ENCODE results near the gene APIP.

The APIP gene

GRCh38 chr11:34863048-34863447 lies 53.1 kb downstream of the APIP start:
- WGBS (ENCODE audit: insufficient coverage, insufficient read length), result no CpG with 5 or more reads among the region's 2 CpGs

GRCh38 chr11:34860518-34860917 lies 55.7 kb downstream of the APIP start:
- H3K4me1 ChIP-seq (ENCODE audit: control insufficient read depth, insufficient read depth, low read length), result no peaks in the 10 kb centered on the region

More at GRCh38 chr11:34863048-34863447, 53.1 kb downstream of the APIP start:
- Histone ChIP-seq H3K9me3 (ENCODE audit: control insufficient read depth, insufficient read depth, low read length) (no peaks in the 10 kb centered on the region), H3K27me3 (ENCODE audit: control insufficient read depth, insufficient read depth, low read length) (0 out of 2 replicates have a peak, but pooled peaks cover 2% of the 10 kb centered on the region), H3K27ac (ENCODE audit: low read length) (no peak overlapping the region), H3K36me3 (ENCODE audit: control insufficient read depth, insufficient read depth, low read length) (no peaks in the 10 kb centered on the region), H3K4me3 (ENCODE audit: low read length) (no peak overlapping the region), H3K4me1 (ENCODE audit: control insufficient read depth, insufficient read depth, low read length) (no peaks in the 10 kb centered on the region)
- DNase-seq (ENCODE audit: low read depth, low spot score), result no peak

GRCh38 chr11:34860034-34860433 lies 56.1 kb downstream of the APIP start:
- whole genome bisulfite sequencing (ENCODE audit: insufficient coverage, insufficient read length), result no CpG with 5 or more reads among the region's 4 CpGs
- no peak overlapping the region for H3K4me3 ChIP-seq (ENCODE audit: low read length)
- no peak for DNase-seq (ENCODE audit: low read depth, low spot score)
- no peaks in the 10 kb centered on the region for H3K9me3 ChIP-seq (ENCODE audit: control insufficient read depth, insufficient read depth, low read length)
- no peaks in the 10 kb centered on the region for H3K4me1 ChIP-seq (ENCODE audit: control insufficient read depth, insufficient read depth, low read length)
- H3K27me3 ChIP-seq (ENCODE audit: control insufficient read depth, insufficient read depth, low read length), result no peaks in the 10 kb centered on the region
- no peaks in the 10 kb centered on the region for H3K36me3 ChIP-seq (ENCODE audit: control insufficient read depth, insufficient read depth, low read length)
- no peak overlapping the region for H3K27ac ChIP-seq (ENCODE audit: low read length)

More at GRCh38 chr11:34860518-34860917, 55.7 kb downstream of the APIP start:
- no peak for DNase-seq (ENCODE audit: low read depth, low spot score)
- H3K27ac ChIP-seq (ENCODE audit: low read length), result no peak overlapping the region
- H3K36me3 ChIP-seq (ENCODE audit: control insufficient read depth, insufficient read depth, low read length), result no peaks in the 10 kb centered on the region
- no peaks in the 10 kb centered on the region for H3K9me3 ChIP-seq (ENCODE audit: control insufficient read depth, insufficient read depth, low read length)
- whole genome bisulfite sequencing (ENCODE audit: insufficient coverage, insufficient read length), result no CpG with 5 or more reads among the region's 4 CpGs
- no peak overlapping the region for H3K4me3 ChIP-seq (ENCODE audit: low read length)
- H3K27me3 ChIP-seq (ENCODE audit: control insufficient read depth, insufficient read depth, low read length), result no peaks in the 10 kb centered on the region

DNA sequence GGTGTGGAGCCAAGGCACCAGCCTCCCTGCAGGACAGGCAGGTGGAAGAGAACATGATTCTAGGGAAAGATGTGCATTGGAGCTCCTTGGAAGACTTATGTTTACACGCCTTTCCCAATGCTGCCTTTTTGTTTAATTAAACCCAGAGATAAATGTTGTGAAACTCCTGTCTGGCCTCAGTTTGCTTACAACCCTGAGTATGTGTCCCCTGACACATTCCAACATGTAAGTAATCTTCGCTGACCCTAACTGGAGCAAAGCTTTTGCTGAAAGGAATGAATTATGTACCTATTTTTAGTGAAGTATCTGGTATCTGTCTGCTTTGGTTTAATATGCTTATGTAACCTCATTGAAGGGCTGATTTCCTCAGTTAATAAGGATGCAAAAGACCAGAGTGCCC lies 56.7 kb downstream of the APIP start:
- Histone ChIP-seq H3K9me3 (ENCODE audit: control insufficient read depth, insufficient read depth, low read length) (no peaks in the 10 kb centered on the region), H3K36me3 (ENCODE audit: control insufficient read depth, insufficient read depth, low read length) (no peaks in the 10 kb centered on the region), H3K27ac (ENCODE audit: low read length) (no peak overlapping the region), H3K27me3 (ENCODE audit: control insufficient read depth, insufficient read depth, low read length) (no peaks in the 10 kb centered on the region), H3K4me1 (ENCODE audit: control insufficient read depth, insufficient read depth, low read length) (no peaks in the 10 kb centered on the region), H3K4me3 (ENCODE audit: low read length) (no peak overlapping the region)
- WGBS (ENCODE audit: insufficient coverage, insufficient read length), result no CpG with 5 or more reads among the region's 2 CpGs
- DNase-seq (ENCODE audit: low read depth, low spot score), result no peak

DNA sequence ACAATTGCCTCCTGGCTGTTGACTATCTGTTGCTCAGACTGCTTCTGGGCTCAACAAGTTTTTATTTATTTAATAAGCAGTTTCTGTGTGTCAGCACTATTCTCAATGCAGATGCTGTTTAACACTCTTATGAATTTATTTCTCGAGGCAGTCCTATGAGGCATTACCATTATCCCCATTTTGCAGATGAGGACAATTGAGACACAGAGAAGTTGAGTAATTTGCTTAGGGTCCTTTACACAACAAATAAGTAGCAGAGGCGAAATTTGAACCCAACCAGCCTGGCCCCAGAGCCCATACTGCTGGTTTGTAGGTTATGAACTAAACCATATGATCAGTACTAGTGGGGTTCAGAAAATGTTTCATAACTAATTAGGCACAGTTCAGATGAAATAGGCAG lies 58.7 kb downstream of the APIP start:
- no peaks in the 10 kb centered on the region for H3K9me3 ChIP-seq (ENCODE audit: control insufficient read depth, insufficient read depth, low read length)
- no peak overlapping the region for H3K27ac ChIP-seq (ENCODE audit: low read length)
- no peak for DNase-seq (ENCODE audit: low read depth, low spot score)
- no peaks in the 10 kb centered on the region for H3K36me3 ChIP-seq (ENCODE audit: control insufficient read depth, insufficient read depth, low read length)
- no CpG with 5 or more reads among the region's 2 CpGs for WGBS (ENCODE audit: insufficient coverage, insufficient read length)
- H3K27me3 ChIP-seq (ENCODE audit: control insufficient read depth, insufficient read depth, low read length), result no peaks in the 10 kb centered on the region
- H3K4me1 ChIP-seq (ENCODE audit: control insufficient read depth, insufficient read depth, low read length), result no peaks in the 10 kb centered on the region
- H3K4me3 ChIP-seq (ENCODE audit: low read length), result no peak overlapping the region

GRCh38 chr11:34856251-34856650 lies 59.9 kb downstream of the APIP start:
- no peak overlapping the region for H3K4me3 ChIP-seq (ENCODE audit: low read length)
- no peaks in the 10 kb centered on the region for H3K9me3 ChIP-seq (ENCODE audit: control insufficient read depth, insufficient read depth, low read length)
- WGBS (ENCODE audit: insufficient coverage, insufficient read length), result no CpG with 5 or more reads among the region's 1 CpG
- H3K27me3 ChIP-seq (ENCODE audit: control insufficient read depth, insufficient read depth, low read length), result no peaks in the 10 kb centered on the region
- no peaks in the 10 kb centered on the region for H3K36me3 ChIP-seq (ENCODE audit: control insufficient read depth, insufficient read depth, low read length)
- no peak for DNase-seq (ENCODE audit: low read depth, low spot score)
- no peak overlapping the region for H3K27ac ChIP-seq (ENCODE audit: low read length)
- no peaks in the 10 kb centered on the region for H3K4me1 ChIP-seq (ENCODE audit: control insufficient read depth, insufficient read depth, low read length)

DNA sequence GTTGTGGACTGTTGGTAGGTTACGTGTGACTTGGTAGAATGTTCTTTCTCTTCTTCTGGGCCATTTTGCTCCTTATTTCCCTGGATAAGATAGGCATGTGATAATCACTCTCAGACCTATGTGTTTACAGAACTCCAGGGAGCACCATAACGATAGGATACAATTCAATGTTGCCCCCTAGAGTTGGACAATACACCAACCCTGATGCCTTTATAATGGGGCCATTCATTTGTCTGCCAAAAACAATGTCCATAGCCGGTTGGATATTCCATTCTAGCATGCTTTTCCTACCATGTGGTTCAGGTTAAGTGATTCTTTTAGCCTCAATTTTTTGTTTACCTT lies 60.5 kb downstream of the APIP start:
- H3K4me1 ChIP-seq (ENCODE audit: control insufficient read depth, insufficient read depth, low read length), result no peaks in the 10 kb centered on the region
- no CpG with 5 or more reads among the region's 3 CpGs for WGBS (ENCODE audit: insufficient coverage, insufficient read length)

DNA sequence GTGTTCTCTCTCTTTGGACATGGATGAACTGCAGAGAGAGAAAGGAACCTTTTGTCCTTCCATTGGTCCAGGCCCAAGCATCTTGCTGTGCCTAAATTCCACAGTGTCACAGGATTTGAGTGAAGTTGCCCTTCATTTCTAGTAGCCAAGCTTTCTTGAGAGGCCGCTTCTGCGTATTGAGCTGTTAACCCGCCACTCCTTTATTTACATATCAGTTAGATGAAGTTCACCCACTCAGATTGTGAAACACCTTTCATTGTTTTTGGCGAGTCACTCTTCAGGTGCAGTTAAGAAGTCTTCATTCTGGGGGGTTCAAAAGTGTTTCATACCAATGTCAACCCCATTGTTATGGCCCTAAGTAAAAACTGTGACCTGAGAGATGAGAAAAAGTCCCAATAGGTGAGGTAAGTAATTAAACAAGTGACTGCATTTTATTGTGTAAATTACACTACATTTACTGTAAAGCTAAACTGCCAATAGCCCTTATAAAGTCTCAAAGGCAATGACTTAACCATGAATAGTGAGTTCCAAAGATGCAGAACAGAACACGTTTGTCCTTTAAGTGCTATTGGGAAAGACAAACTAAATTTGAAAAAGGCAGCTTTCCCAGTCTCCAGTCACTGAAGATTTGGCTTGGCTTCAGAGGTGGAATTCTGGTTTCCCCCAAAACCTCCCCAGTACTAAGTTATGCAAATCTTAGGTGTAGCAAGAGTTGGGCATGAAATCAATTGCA lies 61.0 kb downstream of the APIP start:
- no peak for DNase-seq (ENCODE audit: low read depth, low spot score)
- Histone ChIP-seq H3K27ac (ENCODE audit: low read length) (no peak overlapping the region), H3K36me3 (ENCODE audit: control insufficient read depth, insufficient read depth, low read length) (no peaks in the 10 kb centered on the region), H3K4me3 (ENCODE audit: low read length) (no peak overlapping the region), H3K4me1 (ENCODE audit: control insufficient read depth, insufficient read depth, low read length) (no peaks in the 10 kb centered on the region), H3K27me3 (ENCODE audit: control insufficient read depth, insufficient read depth, low read length) (no peaks in the 10 kb centered on the region), H3K9me3 (ENCODE audit: control insufficient read depth, insufficient read depth, low read length) (no peaks in the 10 kb centered on the region)
- WGBS (ENCODE audit: insufficient coverage, insufficient read length), result no CpG with 5 or more reads among the region's 5 CpGs

More for the DNA sequence above, 60.5 kb downstream of the APIP start:
- no peak for DNase-seq (ENCODE audit: low read depth, low spot score)
- H3K9me3 ChIP-seq (ENCODE audit: control insufficient read depth, insufficient read depth, low read length), result no peaks in the 10 kb centered on the region
- no peak overlapping the region for H3K4me3 ChIP-seq (ENCODE audit: low read length)
- no peaks in the 10 kb centered on the region for H3K27me3 ChIP-seq (ENCODE audit: control insufficient read depth, insufficient read depth, low read length)
- H3K27ac ChIP-seq (ENCODE audit: low read length), result no peak overlapping the region
- no peaks in the 10 kb centered on the region for H3K36me3 ChIP-seq (ENCODE audit: control insufficient read depth, insufficient read depth, low read length)

GRCh38 chr11:34851916-34852315 lies 64.3 kb downstream of the APIP start:
- no peaks in the 10 kb centered on the region for H3K4me1 ChIP-seq (ENCODE audit: control insufficient read depth, insufficient read depth, low read length)
- no peak for DNase-seq (ENCODE audit: low read depth, low spot score)
- no peak overlapping the region for H3K27ac ChIP-seq (ENCODE audit: low read length)
- H3K36me3 ChIP-seq (ENCODE audit: control insufficient read depth, insufficient read depth, low read length), result no peaks in the 10 kb centered on the region
- no peaks in the 10 kb centered on the region for H3K27me3 ChIP-seq (ENCODE audit: control insufficient read depth, insufficient read depth, low read length)
- H3K4me3 ChIP-seq (ENCODE audit: low read length), result no peak overlapping the region
- H3K9me3 ChIP-seq (ENCODE audit: control insufficient read depth, insufficient read depth, low read length), result no peaks in the 10 kb centered on the region

DNA sequence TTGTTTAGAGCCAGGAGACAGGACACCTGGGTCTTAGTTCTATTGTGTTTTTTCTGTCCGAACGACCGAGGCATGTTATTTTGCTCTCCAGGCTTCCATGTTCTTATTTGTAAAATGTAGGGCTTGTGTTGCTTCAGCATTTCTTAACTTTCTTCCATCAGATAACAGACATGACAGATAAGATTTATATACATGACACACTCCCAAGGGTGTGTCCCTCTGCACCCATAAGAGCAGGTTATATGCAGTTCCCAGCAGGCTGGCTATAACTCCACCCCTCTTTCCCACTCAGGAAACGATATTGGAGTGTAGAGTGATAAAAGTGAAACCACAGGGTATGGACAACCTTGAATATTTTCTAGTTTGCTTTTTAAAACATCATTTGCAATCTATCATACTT lies 65.8 kb downstream of the APIP start:
- no peak overlapping the region for H3K27ac ChIP-seq (ENCODE audit: low read length)
- DNase-seq (ENCODE audit: low read depth, low spot score), result no peak
- no peaks in the 10 kb centered on the region for H3K36me3 ChIP-seq (ENCODE audit: control insufficient read depth, insufficient read depth, low read length)
- no peaks in the 10 kb centered on the region for H3K27me3 ChIP-seq (ENCODE audit: control insufficient read depth, insufficient read depth, low read length)
- no CpG with 5 or more reads among the region's 4 CpGs for WGBS (ENCODE audit: insufficient coverage, insufficient read length)
- H3K4me3 ChIP-seq (ENCODE audit: low read length), result no peak overlapping the region
- H3K9me3 ChIP-seq (ENCODE audit: control insufficient read depth, insufficient read depth, low read length), result no peaks in the 10 kb centered on the region
- no peaks in the 10 kb centered on the region for H3K4me1 ChIP-seq (ENCODE audit: control insufficient read depth, insufficient read depth, low read length)

- H3K27ac ChIP-seq (ENCODE audit: low read length), result no peak overlapping the region
- H3K4me3 ChIP-seq (ENCODE audit: low read length), result no peak overlapping the region
- H3K4me1 ChIP-seq (ENCODE audit: control insufficient read depth, insufficient read depth, low read length), result no peaks in the 10 kb centered on the region
- no peaks in the 10 kb centered on the region for H3K36me3 ChIP-seq (ENCODE audit: control insufficient read depth, insufficient read depth, low read length)
- no peaks in the 10 kb centered on the region for H3K9me3 ChIP-seq (ENCODE audit: control insufficient read depth, insufficient read depth, low read length)
- no CpG with 5 or more reads among the region's 3 CpGs for WGBS (ENCODE audit: insufficient coverage, insufficient read length)
- H3K27me3 ChIP-seq (ENCODE audit: control insufficient read depth, insufficient read depth, low read length), result no peaks in the 10 kb centered on the region
- no peak for DNase-seq (ENCODE audit: low read depth, low spot score)
Observed at GRCh38 chr11:34846467-34846866, 69.7 kb downstream of the APIP start.
